ENCODE data around the gene ADARB1. TPM values are rescaled to one million over a fixed set of nuclear protein-coding genes. Genes with fewer than 3 reads are reported as not detected.

Gene ADARB1
- polyA plus RNA-seq, 12 donors: 22.6 to 43.0 (median 28.7) TPM; not detected in 1

- DNase-seq: no peak
Measured at GRCh38 chr21:45200581-45201296, 126.4 kb downstream of the ADARB1 start.

- DNase-seq: no peak
Measured at GRCh38 chr21:45202344-45202743, 128.0 kb downstream of the ADARB1 start.

GRCh38 chr21:45202889-45203288 is 128.5 kb downstream of the ADARB1 start:
- no peak for DNase-seq

GRCh38 chr21:45203983-45204382 is 129.6 kb downstream of the ADARB1 start:
- DNase-seq: no peak

GRCh38 chr21:45204395-45204794 is 130.0 kb downstream of the ADARB1 start:
- no peak for DNase-seq

GRCh38 chr21:45207839-45208626 is 133.7 kb downstream of the ADARB1 start:
- DNase-seq: no peak

- DNase-seq: no peak
Measured at GRCh38 chr21:45208627-45208951, 134.2 kb downstream of the ADARB1 start.

GRCh38 chr21:45209046-45209445 is 134.7 kb downstream of the ADARB1 start:
- no peak for DNase-seq

GRCh38 chr21:45209685-45210284 is 135.4 kb downstream of the ADARB1 start:
- DNase-seq: no peak

- no peak for DNase-seq
Measured at GRCh38 chr21:45210461-45210983, 136.1 kb downstream of the ADARB1 start.

GRCh38 chr21:45211661-45212060 is 137.3 kb downstream of the ADARB1 start:
- no peak for DNase-seq

- DNase-seq: no peak
Measured at GRCh38 chr21:45213392-45213791, 139.0 kb downstream of the ADARB1 start.

- DNase-seq: no peak
Measured at GRCh38 chr21:45215213-45215612, 140.8 kb downstream of the ADARB1 start.

GRCh38 chr21:45217010-45217409 is 142.6 kb downstream of the ADARB1 start:
- no peak for DNase-seq

GRCh38 chr21:45219517-45219916 is 145.1 kb downstream of the ADARB1 start:
- no peak for DNase-seq

GRCh38 chr21:45220071-45220481 is 145.7 kb downstream of the ADARB1 start:
- DNase-seq: no peak

GRCh38 chr21:45220714-45221490 is 146.5 kb downstream of the ADARB1 start:
- DNase-seq: no peak

- DNase-seq: no peak
Measured at GRCh38 chr21:45222001-45222400, 147.6 kb downstream of the ADARB1 start.

GRCh38 chr21:45223236-45224185 is 149.1 kb downstream of the ADARB1 start:
- no peak for DNase-seq

- no peak for DNase-seq
Measured at GRCh38 chr21:45224189-45224938, 150.0 kb downstream of the ADARB1 start.
